Brain pericyte (primary cell): ENCODE data around the gene TTC34.

Experiments
- DNase-seq: peaks from one replicate; pipeline ENCODE4 v3.0.0-alpha.2; 2012; ENCODE audit warnings: low read depth, low spot score

TTC34 gene

DNA sequence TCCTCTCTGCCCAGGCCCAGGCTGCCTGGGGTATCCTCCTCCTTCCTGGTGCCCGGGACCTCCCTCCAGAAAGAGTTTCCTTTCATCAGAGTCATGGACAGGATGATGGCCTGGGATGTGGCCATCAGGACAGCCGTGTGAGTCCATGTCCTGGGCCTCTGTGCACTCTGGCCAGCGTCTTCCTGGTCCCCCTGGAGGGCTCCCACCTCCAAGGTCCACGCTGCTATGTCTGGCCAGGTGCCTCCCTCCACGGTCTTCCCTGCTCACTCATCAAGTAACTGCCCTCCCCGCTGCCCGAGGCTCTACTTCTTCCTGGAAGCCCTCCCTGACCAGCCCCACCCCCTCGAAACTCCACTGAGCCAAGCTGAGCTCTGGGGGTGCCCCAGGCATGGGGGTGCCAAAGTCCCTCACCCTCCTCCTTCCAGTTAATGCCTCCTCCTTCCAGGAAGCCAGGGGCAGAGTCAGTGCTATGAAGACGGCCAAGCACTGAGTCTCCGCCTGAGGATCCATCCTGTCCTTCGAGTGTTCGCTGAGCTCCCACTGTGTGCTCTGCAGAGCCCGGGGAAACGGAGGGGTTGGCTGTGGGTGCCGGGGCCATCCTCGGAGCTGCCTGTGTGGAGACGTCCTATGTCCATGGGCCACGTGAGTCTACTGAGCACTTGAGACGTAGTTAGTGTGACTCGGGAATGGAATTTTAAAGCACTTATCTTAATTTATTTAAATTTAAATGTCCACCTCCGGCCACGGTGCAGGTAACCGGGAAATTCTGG, 28.5 kb upstream of the TTC34 start:
- DNase-seq = no peak

DNA sequence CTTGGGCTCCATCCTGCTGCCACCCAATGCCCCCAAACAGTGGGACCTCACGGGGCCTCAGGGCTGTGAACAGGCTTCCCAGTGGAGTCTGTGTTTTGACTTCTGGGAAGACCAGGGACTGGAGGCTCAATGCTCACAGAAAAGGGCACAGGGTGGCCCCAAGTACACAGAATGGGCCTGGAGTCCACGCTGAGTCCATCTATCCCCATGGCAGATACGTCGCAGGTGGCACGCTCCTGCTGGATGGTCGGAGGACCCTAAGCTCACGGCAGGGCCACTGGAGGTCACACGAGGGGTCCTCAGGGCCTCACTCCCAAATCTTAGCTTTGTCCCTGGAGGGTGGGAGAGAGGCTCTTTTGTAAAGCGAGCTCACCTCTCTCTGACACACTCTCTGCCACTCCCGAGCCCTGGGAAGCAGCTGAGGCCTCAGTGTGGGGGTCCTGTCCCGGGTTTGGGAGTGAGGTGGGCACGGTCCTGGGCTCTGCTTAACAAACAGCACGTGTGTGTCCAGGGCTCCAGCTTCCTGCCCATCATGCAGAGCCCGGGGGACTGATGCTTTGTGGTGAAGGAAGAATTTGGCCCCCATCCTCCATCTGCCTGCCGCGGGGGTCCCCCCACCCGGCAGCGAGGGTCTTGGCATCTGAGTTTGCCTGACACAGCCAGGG, 27.2 kb upstream of the TTC34 start:
- DNase-seq = no peak

GRCh38 chr1:2826736-2827292, 25.3 kb upstream of the TTC34 start:
- DNase-seq = no peak

DNA sequence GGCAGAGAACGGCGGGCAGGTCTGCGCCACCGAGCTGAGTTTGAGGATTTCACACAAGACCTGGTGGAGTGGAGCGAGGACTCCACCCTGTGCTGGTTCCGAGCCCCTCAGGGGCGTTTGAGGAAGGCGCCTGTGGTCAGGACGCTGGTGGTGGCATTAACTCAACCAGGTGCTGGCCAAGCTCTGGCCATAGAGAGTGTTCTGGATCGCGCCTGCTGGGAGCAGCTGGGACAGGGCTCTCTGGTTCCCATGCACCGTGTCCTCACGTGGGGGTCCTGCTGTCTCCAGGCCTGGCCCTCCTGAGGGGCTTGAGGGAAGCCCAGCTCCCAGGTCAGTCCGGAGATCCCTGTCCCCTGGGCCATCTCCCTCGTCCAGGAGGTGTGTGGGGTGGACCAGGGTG, 24.8 kb upstream of the TTC34 start:
- DNase-seq = no peak

DNA sequence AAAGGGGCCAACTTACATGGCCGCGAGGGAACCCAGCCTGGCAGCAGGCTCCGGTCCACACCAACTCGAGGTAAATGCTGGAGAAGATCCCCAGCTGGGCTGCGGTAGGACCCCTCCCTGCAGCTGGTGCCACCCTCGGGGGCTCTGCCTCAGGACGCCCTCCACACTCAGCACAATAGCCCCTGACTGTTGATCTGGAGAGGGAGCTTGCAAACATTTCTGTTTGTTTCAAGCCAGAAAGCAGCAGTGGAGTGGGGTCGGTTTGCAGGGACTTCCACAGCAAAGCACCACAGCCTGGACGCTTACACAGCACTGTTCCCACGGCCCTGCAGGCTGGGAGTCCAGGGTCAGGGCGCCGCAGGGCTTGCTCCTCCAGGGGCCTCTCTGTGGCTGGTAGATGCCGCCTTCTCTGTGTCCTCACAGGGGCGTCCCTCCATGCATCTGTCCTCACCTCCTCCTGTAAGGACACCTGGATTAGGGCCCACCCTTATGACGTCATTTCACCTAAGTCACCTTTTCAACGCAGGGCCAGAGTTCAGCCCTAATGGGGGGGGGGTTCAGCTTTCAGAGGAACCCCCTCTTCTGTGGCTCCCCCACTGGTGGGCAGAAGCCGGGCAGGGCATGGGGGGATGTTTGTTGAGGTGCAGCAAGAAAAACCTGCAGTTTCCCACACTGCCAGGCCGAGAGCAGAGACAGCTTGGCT, 24.1 kb upstream of the TTC34 start:
- no peak for DNase-seq

- DNase-seq = no peak
These were observed 23.5 kb upstream of the TTC34 start for GRCh38 chr1:2824999-2825398.

- DNase-seq = no peak
These were observed 22.6 kb upstream of the TTC34 start for GRCh38 chr1:2823921-2824610.

GRCh38 chr1:2822621-2823145, 21.2 kb upstream of the TTC34 start:
- DNase-seq = no peak

DNA sequence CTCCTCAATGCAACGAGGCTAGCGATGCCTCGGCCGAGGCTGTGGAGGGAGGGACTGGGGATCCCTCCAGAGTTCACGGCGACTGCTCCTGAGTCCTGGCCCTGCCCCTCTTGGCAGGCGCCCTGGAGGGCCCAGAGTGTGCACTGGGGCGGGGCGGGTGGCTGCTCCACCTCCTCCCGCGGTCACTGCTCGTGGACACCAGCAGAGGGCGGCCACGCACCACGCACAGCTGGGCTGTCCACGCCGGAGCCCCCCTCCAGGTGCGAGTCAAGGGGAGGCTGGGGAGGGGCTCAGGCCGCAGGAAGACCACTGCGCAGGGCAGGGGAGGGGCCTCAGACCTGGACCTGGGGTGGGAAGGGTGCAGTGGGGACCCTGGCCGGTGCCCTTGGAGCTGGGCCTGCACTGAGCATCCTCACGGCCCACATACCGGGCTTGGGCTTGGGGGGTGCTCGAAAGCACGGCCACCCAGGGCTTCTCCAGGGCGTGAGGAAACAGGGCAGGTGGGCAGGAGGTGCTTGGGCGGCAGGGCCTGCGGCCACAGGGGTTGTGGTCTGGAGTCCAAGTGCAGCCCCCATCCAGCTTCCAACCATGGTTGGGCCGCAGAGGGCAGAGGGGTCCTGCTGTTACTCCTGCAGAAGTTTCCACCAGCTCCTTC, 20.6 kb upstream of the TTC34 start:
- DNase-seq = no peak

- no peak for DNase-seq
These were observed 20.0 kb upstream of the TTC34 start for GRCh38 chr1:2821373-2821955.

DNA sequence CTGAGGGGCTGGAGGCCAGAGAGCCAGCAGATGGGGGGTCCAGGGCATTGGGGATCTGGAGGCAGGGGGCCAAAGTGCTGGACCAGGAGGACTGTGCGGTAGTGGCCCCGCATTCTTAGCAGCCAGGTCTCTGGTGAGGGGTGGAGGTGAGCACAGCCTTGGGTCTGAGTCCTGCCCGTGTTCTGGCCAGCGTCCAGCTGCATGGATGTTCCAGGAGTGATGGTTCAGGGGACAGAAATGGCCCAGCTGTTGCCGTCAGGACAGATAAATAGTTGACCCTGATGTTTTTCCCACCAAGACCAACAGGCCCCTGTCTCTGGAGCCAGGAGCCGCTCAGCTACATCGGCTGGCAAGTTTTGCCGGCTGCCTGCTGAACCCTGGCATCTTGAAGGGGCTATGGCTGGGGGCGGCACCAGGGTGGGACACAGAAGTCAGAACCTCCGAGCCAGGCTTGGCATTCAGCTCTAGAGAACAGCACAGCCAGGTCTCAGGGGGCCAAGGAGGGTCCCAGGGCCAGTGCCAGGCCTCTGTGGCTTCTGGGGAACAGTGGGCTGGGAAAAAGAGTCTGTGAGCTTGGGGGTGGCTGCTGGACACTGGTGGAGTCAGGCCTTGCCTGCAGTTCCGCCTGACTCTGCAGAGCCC, 19.4 kb upstream of the TTC34 start:
- no peak for DNase-seq

DNA sequence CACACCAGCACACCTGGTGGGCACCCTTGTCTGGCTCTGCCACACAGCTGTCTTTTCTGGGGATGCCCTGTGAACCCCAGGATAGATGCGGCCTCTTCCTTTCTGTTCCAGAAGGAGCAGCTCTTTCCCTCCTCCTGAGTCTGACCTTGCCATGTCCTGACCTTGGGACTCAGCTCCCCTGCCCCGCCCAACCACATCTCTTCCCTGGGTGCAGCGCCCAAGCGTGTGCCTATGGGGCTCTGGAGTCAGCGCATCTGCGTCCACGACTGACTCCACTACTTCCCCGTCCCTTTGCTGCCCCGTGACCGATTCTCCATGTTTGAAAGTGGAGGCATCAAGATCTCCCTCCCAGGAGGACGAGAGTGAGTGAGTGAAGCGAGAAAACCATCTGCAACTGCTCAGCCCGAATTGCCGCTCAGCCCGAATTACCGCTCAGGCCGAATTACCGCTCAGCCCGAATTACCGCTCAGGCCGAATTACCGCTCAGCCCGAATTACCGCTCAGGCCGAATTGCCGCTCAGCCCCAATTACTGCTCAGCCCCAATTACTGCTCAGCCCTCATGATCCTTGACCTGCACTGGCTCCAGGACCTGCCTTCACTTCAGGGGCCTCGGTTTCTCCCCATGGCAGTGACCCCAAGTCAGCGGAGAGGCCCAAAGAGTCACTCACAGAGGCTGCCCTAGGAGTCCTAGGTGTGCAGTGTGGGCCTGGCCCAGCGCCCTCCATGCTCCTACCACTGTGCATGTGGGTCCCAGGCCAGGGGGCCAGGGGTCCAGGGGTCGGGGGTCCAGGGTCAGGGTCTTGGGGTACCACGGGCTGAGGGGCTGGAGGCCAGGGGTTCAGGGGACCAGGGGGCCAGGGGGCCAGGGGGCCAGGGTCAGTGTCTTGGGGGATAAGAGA, 18.6 kb upstream of the TTC34 start:
- no peak for DNase-seq

DNA sequence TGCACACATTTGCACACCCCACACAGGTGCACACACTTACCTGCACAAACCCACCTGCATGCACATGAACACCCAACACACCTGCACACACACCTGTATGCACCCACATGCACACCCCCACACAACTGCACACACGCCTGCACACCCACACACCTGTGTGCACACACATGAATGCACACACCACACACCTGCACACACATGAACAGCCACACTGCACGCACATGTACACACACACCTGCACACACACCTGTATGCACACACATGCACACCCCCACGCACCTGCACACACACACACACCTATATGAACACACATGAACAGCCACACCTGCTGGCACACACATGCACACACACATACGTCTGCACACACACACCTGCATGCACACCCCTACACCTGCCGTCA, 17.9 kb upstream of the TTC34 start:
- no peak for DNase-seq

- no peak for DNase-seq
These were observed 16.5 kb upstream of the TTC34 start for GRCh38 chr1:2817784-2818564.

- DNase-seq = no peak
These were observed 15.3 kb upstream of the TTC34 start for GRCh38 chr1:2816786-2817185.

DNA sequence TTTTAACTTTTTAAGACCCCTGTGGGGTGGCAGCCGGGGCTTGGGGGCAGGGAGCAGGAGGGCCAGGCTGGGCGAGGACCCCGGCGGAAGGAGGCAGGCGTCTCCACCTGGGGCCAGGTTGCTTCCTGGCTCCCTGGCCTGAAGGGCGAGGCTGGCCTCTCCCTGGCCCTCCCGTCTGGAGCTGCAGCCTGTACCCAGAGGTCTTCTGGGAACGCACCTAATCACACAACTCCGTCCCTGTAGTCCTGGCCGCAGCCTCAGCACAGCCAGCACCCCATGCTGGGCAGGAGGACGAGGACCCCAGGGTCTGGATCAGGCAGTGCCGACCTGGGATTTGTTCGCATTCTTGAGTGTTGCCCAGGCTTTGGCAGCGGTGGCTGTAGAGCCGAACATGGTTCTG, 14.1 kb upstream of the TTC34 start:
- no peak for DNase-seq

DNA sequence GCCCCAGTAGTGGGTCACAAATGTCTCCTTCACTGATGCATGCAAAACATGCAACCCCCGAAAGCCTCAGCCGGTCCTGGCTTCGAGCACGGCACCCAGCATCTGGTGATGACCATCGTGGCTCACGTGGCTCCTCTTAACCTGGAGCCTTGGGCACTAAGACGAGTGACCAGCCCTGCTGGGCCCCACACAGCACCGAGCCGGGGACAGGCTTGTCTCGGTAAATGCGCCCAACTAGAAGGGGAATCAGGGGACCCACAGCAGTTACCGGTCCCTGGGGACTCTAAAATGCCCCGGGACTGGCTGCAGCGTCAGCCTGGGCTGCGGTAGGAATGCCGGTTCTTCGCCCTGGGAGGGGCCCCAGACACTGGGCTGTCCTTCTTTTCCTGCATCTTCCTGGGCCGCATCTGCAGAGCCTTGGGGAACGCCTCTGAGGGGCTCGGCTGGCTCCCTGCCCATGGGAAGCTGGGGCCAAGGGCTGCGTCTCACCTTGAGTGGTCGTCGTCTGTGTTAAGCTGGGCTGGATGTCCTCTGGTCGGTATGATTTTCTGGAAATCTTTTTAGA, 13.1 kb upstream of the TTC34 start:
- DNase-seq = no peak
